K562 (cell line): ENCODE measurements around the gene RAPGEFL1. TPM values are rescaled to one million over a fixed set of nuclear protein-coding genes. Genes with fewer than 3 reads are reported as not detected.
A peak's percentile ranks its signal among the peaks of the same experiment; 100 is the strongest.

Source experiments
- DIDO1 ChIP-seq: fragments of 450-650 bp; IDR thresholded peaks from 2 replicates; pipeline ENCODE4 v1.6.1; 2016; ENCODE audit warnings: low read depth, missing biosample characterization, missing genetic modification characterization
- ELF4 ChIP-seq: fragments of 450-650 bp; formaldehyde crosslinking; IDR thresholded peaks from 2 replicates; pipeline ENCODE4 v1.4.0; 2022; ENCODE audit warnings: missing genetic modification characterization
- FIP1L1 ChIP-seq: fragments of 200-400 bp; formaldehyde crosslinking; IDR thresholded peaks from 2 replicates; pipeline ENCODE4 v1.6.1; 2018; ENCODE audit warnings: mild to moderate bottlenecking, low read depth, low read length; ENCODE audit not compliant: poor library complexity, severe bottlenecking
- HCFC1 ChIP-seq: IDR thresholded peaks from 2 replicates; pipeline ENCODE4 v1.6.1; 2012; ENCODE audit warnings: low read depth, low read length, improper control_type of control experiment
- KLF6 ChIP-seq: fragments of 250-450 bp; sonication (Bioruptor Pico); IDR thresholded peaks from 2 replicates; pipeline ENCODE4 v1.4.0; 2020; ENCODE audit warnings: mild to moderate bottlenecking, moderate library complexity, borderline replicate concordance
- LARP7 ChIP-seq: fragments of 450-650 bp; IDR thresholded peaks from 2 replicates; pipeline ENCODE4 v1.6.1; 2016
- NFRKB ChIP-seq: fragments of 450-650 bp; IDR thresholded peaks from 2 replicates; pipeline ENCODE4 v1.6.1; 2016; ENCODE audit warnings: low read depth
- NFXL1 ChIP-seq: fragments of 450-650 bp; formaldehyde crosslinking; IDR thresholded peaks from 2 replicates; pipeline ENCODE4 v1.4.0; 2021; ENCODE audit warnings: mild to moderate bottlenecking
- NR2C1 ChIP-seq, 2 experiments: fragments of 450-650 bp; IDR thresholded peaks; 2 replicates each; pipeline ENCODE4 v1.6.1; 2017; ENCODE audit warnings: mild to moderate bottlenecking in 2 of 2, antibody characterized with exemption in 1 of 2, inconsistent platforms in 1 of 2, missing compliant biosample characterization in 1 of 2, missing genetic modification characterization in 1 of 2
- NRF1 ChIP-seq, 2 experiments: fragments of 450-650 bp; IDR thresholded peaks in 1 of 2; conservative IDR thresholded peaks in 1 of 2; 2 replicates each; pipeline ENCODE4 v1.6.1; 2014; ENCODE audit warnings: mild to moderate bottlenecking in 2 of 2
- POLR2A ChIP-seq: fragments of 450-650 bp; conservative IDR thresholded peaks from 2 replicates; pipeline ENCODE4 v1.6.1; 2016
- POLR2B ChIP-seq: fragments of 450-650 bp; IDR thresholded peaks from 2 replicates; pipeline ENCODE4 v1.6.1; 2018; ENCODE audit warnings: low read depth; ENCODE audit not compliant: partially characterized antibody
- RB1 ChIP-seq: fragments of 450-650 bp; IDR thresholded peaks from 2 replicates; pipeline ENCODE4 v1.6.1; 2017; ENCODE audit warnings: low read depth, mild to moderate bottlenecking
- RCOR1 ChIP-seq, 2 experiments: IDR thresholded peaks; 2 replicates each; pipeline ENCODE4 v1.6.1; 2012; ENCODE audit warnings: low read depth in 2 of 2, low read length in 2 of 2, borderline replicate concordance in 1 of 2, improper control_type of control experiment in 1 of 2
- SPI1 ChIP-seq: IDR thresholded peaks from 2 replicates; pipeline ENCODE4 v1.6.1; 2011; ENCODE audit warnings: low read depth, low read length, control low read depth, borderline replicate concordance
- SRSF1 ChIP-seq: fragments of 200-400 bp; formaldehyde crosslinking; IDR thresholded peaks from 2 replicates; pipeline ENCODE4 v1.6.1; 2017; ENCODE audit warnings: mild to moderate bottlenecking, low read depth, low read length, moderate library complexity
- TEAD4 ChIP-seq, 2 experiments: sonication (generic) in 1 of 2; formaldehyde crosslinking in 1 of 2; IDR thresholded peaks; 2 replicates each; pipeline versions ENCODE4 v1.6.1 to v1.8.0; 2012 to 2022; ENCODE audit warnings: borderline replicate concordance in 1 of 2, inconsistent platforms in 1 of 2, low read length in 1 of 2, mild to moderate bottlenecking in 1 of 2, missing genetic modification reagents in 1 of 2
- TGIF2 ChIP-seq: sonication (generic); formaldehyde crosslinking; IDR thresholded peaks from 2 replicates; pipeline ENCODE4 v1.8.1; 2022; ENCODE audit warnings: mild to moderate bottlenecking, missing genetic modification reagents, moderate library complexity
- YY1 ChIP-seq, 3 experiments: IDR thresholded peaks; 2 replicates each; pipeline ENCODE4 v1.6.1; 2011; ENCODE audit warnings: low read length in 2 of 3, mild to moderate bottlenecking in 2 of 3, moderate library complexity in 2 of 3, borderline replicate concordance in 1 of 3, control low read depth in 1 of 3, low read depth in 1 of 3; ENCODE audit not compliant: insufficient read depth in 3 of 3, insufficient replicate concordance in 2 of 3, control insufficient read depth in 1 of 3, insufficient read length in 1 of 3; ENCODE audit errors: extremely low read depth in 1 of 3
- ZNF384 ChIP-seq: IDR thresholded peaks from 2 replicates; pipeline ENCODE4 v1.6.1; 2012; ENCODE audit warnings: low read depth, low read length, improper control_type of control experiment
- ZNF699 ChIP-seq: fragments of 250-450 bp; sonication (Bioruptor Pico); IDR thresholded peaks from 2 replicates; pipeline ENCODE4 v1.8.0; 2021; ENCODE audit warnings: mild to moderate bottlenecking, moderate library complexity; ENCODE audit not compliant: insufficient replicate concordance
- polyA plus RNA-seq, 8 experiments: library from polyadenylated mRNA; depleted of rRNA in 4 of 8; stranded (reverse) in 5 of 8; unstranded in 3 of 8; fragments of >200 nt; fragmentation: Nextera tagmentation in 2 of 8; fragmentation: Illumina TruSeq in 1 of 8; extraction: Ambion mirVana in 2 of 8; extraction: Trizol in 1 of 8; gene quantifications; 2 replicates each; pipeline versions ENCODE4 v1.2.1 to v1.2.3, GENCODE V29; 2011 to 2014; ENCODE audit warnings: inconsistent platforms in 1 of 8, missing spikeins in 1 of 8
- total RNA-seq, 7 experiments: library from RNA; depleted of rRNA in 6 of 7; stranded (reverse); fragments of >200 nt in 6 of 7; fragmentation: Illumina TruSeq in 2 of 7; extraction: Trizol in 2 of 7; gene quantifications; 2 replicates each; pipeline versions ENCODE4 v1.2.1 to v1.2.3, GENCODE V29; 2011 to 2021; ENCODE audit warnings: low replicate concordance in 1 of 7
- TF ChIP-seq, protein P1 (sequence below): sonication (generic); formaldehyde crosslinking; IDR thresholded peaks from 2 replicates; pipeline ENCODE4 v1.8.0; 2022; ENCODE audit warnings: missing genetic modification reagents, mild to moderate bottlenecking, moderate library complexity, borderline replicate concordance
- TF ChIP-seq, protein P2 (sequence below): fragments of 250-450 bp; sonication (Bioruptor Pico); IDR thresholded peaks from 2 replicates; pipeline ENCODE4 v1.5.0; 2021
- TF ChIP-seq, protein P3 (sequence below), 2 experiments: fragments of 250-450 bp in 1 of 2; fragments of 450-650 bp in 1 of 2; sonication (Bioruptor Pico) in 1 of 2; IDR thresholded peaks; 2 replicates each; pipeline versions ENCODE4 v1.6.1 to v1.8.0; 2016 to 2021; ENCODE audit warnings: mild to moderate bottlenecking in 2 of 2, moderate library complexity in 2 of 2, missing compliant biosample characterization in 1 of 2, missing genetic modification characterization in 1 of 2

RAPGEFL1 gene
- total and polyA plus RNA-seq, 9 of the 15 experiments (the other 6 are each of a cell fraction or from before 2014, with no cell fraction given), result 0.18 to 4.1 (median 2.1) TPM

DNA sequence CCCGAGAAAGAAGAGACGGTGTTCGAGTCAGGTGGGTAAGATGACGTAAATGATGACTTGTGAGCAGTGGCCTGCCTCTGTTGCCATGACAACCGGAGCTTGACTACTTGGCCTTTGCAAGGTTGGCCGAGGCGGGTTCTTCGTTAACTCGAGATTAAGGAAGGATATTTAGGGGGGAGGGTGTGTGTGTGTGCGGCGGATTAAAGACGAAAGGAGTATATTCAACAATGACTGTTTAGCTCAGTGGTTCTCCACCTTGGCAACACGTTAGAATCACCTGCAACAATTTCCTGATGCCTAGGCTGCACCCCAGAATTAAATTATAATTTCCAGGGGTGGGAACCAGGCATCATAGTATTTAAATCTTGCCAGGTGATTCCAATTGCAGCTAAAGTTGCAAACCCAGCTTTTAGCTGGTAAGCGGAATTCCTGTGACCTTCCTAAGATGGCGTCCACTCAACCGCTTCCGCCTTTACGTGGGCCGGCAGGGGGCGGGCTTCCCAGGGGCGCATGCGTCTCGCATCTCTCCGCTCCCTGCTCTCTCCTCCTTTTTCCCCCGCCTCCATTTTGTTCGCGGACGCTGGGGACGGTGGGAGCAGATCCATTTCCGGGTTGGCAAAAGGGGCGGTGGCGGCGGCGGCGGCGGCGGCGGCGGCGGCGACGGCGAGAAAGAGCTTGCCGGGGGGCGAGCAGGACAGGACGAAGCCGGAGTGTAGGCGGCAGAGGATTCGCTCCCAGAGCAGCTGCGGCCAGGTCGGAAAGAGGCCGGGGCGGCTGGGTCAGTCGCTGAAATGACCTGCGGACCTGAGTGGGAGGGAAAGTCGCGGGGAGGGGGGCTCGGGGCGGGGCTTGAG lies 41.7 kb downstream of the RAPGEFL1 start, which contains the start of gene WIPF2 (continued):
- peak; percentile 74 for TF ChIP-seq SPI1
- peak; percentile 80 for TF ChIP-seq POLR2A
- TF ChIP-seq, protein P1, sequence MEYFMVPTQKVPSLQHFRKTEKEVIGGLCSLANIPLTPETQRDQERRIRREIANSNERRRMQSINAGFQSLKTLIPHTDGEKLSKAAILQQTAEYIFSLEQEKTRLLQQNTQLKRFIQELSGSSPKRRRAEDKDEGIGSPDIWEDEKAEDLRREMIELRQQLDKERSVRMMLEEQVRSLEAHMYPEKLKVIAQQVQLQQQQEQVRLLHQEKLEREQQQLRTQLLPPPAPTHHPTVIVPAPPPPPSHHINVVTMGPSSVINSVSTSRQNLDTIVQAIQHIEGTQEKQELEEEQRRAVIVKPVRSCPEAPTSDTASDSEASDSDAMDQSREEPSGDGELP (CRISPR knock-in tag), result peak; percentile 50; the same call in 1 of the 2 replicates
- TF ChIP-seq NRF1 (conservative IDR thresholded peaks at IDR 0.05 in 1 of 2, IDR thresholded peaks at IDR 0.05 in 1 of 2), result peak; percentile 96 to 97
- TF ChIP-seq TEAD4 (IDR thresholded peaks at IDR 0.05; ENCODE audit: low read length), result peak; percentile 62
- no peak for TF ChIP-seq TEAD4 (CRISPR knock-in tag; IDR thresholded peaks at IDR 0.05; ENCODE audit: borderline replicate concordance)
- peak; percentile 79 for TF ChIP-seq POLR2B
- TF ChIP-seq RCOR1 (IDR thresholded peaks at IDR 0.05; ENCODE audit: borderline replicate concordance in 1 of 2, low read depth in 2 of 2, low read length in 2 of 2), result peak in 1 of 2 experiments; percentile 93; a peak in 3 of 4 replicates
- TF ChIP-seq, protein P2, sequence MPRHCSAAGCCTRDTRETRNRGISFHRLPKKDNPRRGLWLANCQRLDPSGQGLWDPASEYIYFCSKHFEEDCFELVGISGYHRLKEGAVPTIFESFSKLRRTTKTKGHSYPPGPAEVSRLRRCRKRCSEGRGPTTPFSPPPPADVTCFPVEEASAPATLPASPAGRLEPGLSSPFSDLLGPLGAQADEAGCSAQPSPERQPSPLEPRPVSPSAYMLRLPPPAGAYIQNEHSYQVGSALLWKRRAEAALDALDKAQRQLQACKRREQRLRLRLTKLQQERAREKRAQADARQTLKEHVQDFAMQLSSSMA (CRISPR knock-in tag), result peak; percentile 99
- peak; percentile 72; the same call in 1 of the 2 replicates for TF ChIP-seq RB1
- TF ChIP-seq LARP7, result no peak
- TF ChIP-seq FIP1L1, result peak; percentile 65
- 0 out of 2 replicates have a peak, but pooled peaks have one; percentile 65 for TF ChIP-seq DIDO1 (tag)
- peak; percentile 91 for TF ChIP-seq NFRKB
- TF ChIP-seq ZNF699 (CRISPR knock-in tag), result no peak
- peak; percentile 89 for TF ChIP-seq ELF4 (CRISPR knock-in tag)
- no peak for TF ChIP-seq TGIF2 (CRISPR knock-in tag)
- peak; percentile 93 to 99 (median 99) for TF ChIP-seq YY1 (IDR thresholded peaks at IDR 0.05; ENCODE audit: borderline replicate concordance in 1 of 3, control insufficient read depth in 1 of 3, extremely low read depth in 1 of 3, insufficient read depth in 3 of 3, insufficient read length in 1 of 3, insufficient replicate concordance in 2 of 3, low read depth in 1 of 3, low read length in 2 of 3)
- 0 out of 2 replicates have a peak, but pooled peaks have one; percentile 13 for TF ChIP-seq KLF6 (CRISPR knock-in tag)
- TF ChIP-seq NR2C1 (IDR thresholded peaks at IDR 0.05), result peak; percentile 83
- peak; percentile 86 for TF ChIP-seq NR2C1 (tag; IDR thresholded peaks at IDR 0.05)
- TF ChIP-seq HCFC1, result peak; percentile 95
- TF ChIP-seq ZNF384, result 0 out of 2 replicates have a peak, but pooled peaks have one; percentile 7
- 0 out of 2 replicates have a peak, but pooled peaks have one; percentile 57 for TF ChIP-seq SRSF1
- TF ChIP-seq NFXL1, result no peak
- TF ChIP-seq, protein P3, sequence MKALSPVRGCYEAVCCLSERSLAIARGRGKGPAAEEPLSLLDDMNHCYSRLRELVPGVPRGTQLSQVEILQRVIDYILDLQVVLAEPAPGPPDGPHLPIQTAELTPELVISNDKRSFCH (CRISPR knock-in tag; IDR thresholded peaks at IDR 0.05), result no peak
- TF ChIP-seq, protein P3 (tag; IDR thresholded peaks at IDR 0.05), result no peak
